Bronchial epithelial cell (primary cell): Measurements from ENCODE around the gene SDF2L1. TPM values are rescaled to one million over a fixed set of nuclear protein-coding genes. Genes with fewer than 3 reads are reported as not detected.

Experiments
- DNase-seq: peaks from one replicate; pipeline ENCODE4 v3.0.0-alpha.2; 2010; ENCODE audit warnings: low read depth
- FAIRE-seq: peaks from 2 replicates; lab custom pipeline; 2011; peaks lifted over from hg19 to GRCh38; lab: Jason Lieb, UNC
- H3K27me3 ChIP-seq: 2 replicates; pipeline ENCODE4 v1.5.1; 2011; ENCODE audit warnings: low read length; ENCODE audit not compliant: control insufficient read depth, insufficient read depth
- H3K36me3 ChIP-seq: 2 replicates; pipeline ENCODE4 v1.5.1; 2011; ENCODE audit warnings: low read length; ENCODE audit not compliant: control insufficient read depth, insufficient read depth
- H3K4me3 ChIP-seq: 2 replicates; pipeline ENCODE4 v1.5.1; 2011; ENCODE audit warnings: mild to moderate bottlenecking, low read depth, low read length, control low read depth
- CTCF ChIP-seq: IDR thresholded peaks from 2 replicates; pipeline ENCODE4 v1.5.1; 2011; ENCODE audit warnings: mild to moderate bottlenecking, moderate library complexity, low read length, control low read depth, inconsistent platforms; ENCODE audit not compliant: insufficient read depth, severe bottlenecking
- total RNA-seq: library from RNA; depleted of rRNA; stranded (reverse); fragments of >200 nt; gene quantifications from 2 replicates; pipeline ENCODE4 v1.2.1, GENCODE V29; 2014

SDF2L1 gene
- total RNA-seq, 1 donor from 2014 or later, result 67.9 TPM

GRCh38 chr22:21598302-21598701 is 43.8 kb upstream of the SDF2L1 start:
- DNase-seq (no peak), FAIRE-seq (no peak)
- H3K4me3 ChIP-seq, result no peak overlapping the region
- no peaks in the 10 kb centered on the region for H3K27me3 ChIP-seq
- TF ChIP-seq CTCF, result no peak
- peaks cover 17% of the 10 kb centered on the region for H3K36me3 ChIP-seq

GRCh38 chr22:21599053-21599893 is 42.8 kb upstream of the SDF2L1 start:
- no peak for TF ChIP-seq CTCF
- no peak for FAIRE-seq
- no peak for DNase-seq
- H3K36me3 ChIP-seq, result peaks cover 9% of the 10 kb centered on the region
- no peak overlapping the region for H3K4me3 ChIP-seq
- H3K27me3 ChIP-seq, result no peaks in the 10 kb centered on the region

- Histone ChIP-seq H3K4me3 (no peak overlapping the region), H3K27me3 (no peaks in the 10 kb centered on the region), H3K36me3 (peaks cover 6% of the 10 kb centered on the region)
- TF ChIP-seq CTCF, result no peak
- FAIRE-seq (no peak), DNase-seq (no peak)
Observed at GRCh38 chr22:21602579-21602978, 39.5 kb upstream of the SDF2L1 start.

- DNase-seq, result no peak
- Histone ChIP-seq H3K4me3 (no peak overlapping the region), H3K36me3 (peaks cover 6% of the 10 kb centered on the region), H3K27me3 (no peaks in the 10 kb centered on the region)
- no peak for TF ChIP-seq CTCF
- no peak for FAIRE-seq
Observed at GRCh38 chr22:21603973-21604372, 38.1 kb upstream of the SDF2L1 start.

GRCh38 chr22:21605887-21606564 is 36.1 kb upstream of the SDF2L1 start:
- H3K36me3 ChIP-seq, result peaks cover 7% of the 10 kb centered on the region
- H3K27me3 ChIP-seq, result no peaks in the 10 kb centered on the region
- FAIRE-seq (no peak), DNase-seq (no peak)
- TF ChIP-seq CTCF, result no peak
- no peak overlapping the region for H3K4me3 ChIP-seq
